Germinal center (tissue), 1 donor: ENCODE results near the gene PCDHGA4.
"Not testable (repeated sequence)": the region's sequence is repeated elsewhere in the genome, so short reads cannot be mapped to it uniquely, and the experiment has no call there.

Source experiments
- DNase-seq: peaks from one replicate; pipeline ENCODE4 v3.0.0; 2012; ENCODE audit warnings: mixed read lengths, low spot score

The PCDHGA4 gene

DNA sequence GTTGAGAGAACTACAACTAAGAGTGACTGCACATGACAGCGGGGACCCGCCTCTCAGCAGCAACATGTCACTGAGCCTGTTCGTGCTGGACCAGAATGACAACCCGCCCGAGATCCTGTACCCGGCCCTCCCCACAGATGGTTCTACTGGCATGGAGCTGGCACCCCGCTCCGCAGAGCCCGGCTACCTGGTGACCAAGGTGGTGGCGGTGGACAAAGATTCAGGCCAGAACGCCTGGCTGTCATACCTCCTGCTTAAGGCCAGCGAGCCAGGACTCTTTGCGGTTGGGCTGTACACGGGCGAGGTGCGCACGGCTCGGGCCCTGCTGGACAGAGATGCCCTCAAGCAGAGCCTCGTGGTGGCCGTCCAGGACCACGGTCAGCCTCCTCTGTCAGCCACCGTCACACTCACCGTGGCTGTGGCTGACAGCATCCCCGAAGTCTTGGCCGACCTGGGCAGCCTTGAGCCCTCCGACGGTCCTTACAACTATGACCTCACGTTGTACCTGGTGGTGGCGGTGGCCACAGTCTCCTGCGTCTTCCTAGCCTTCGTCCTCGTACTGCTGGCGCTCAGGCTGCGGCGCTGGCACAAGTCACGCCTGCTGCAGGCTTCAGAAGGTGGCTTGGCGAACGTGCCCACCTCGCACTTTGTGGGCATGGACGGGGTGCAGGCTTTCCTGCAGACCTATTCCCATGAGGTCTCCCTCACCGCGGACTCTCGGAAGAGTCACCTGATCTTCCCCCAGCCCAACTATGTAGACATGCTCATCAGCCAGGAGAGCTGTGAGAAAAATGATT lies 29.8 kb downstream of the PCDHGA4 start:
- no peak for DNase-seq

DNA sequence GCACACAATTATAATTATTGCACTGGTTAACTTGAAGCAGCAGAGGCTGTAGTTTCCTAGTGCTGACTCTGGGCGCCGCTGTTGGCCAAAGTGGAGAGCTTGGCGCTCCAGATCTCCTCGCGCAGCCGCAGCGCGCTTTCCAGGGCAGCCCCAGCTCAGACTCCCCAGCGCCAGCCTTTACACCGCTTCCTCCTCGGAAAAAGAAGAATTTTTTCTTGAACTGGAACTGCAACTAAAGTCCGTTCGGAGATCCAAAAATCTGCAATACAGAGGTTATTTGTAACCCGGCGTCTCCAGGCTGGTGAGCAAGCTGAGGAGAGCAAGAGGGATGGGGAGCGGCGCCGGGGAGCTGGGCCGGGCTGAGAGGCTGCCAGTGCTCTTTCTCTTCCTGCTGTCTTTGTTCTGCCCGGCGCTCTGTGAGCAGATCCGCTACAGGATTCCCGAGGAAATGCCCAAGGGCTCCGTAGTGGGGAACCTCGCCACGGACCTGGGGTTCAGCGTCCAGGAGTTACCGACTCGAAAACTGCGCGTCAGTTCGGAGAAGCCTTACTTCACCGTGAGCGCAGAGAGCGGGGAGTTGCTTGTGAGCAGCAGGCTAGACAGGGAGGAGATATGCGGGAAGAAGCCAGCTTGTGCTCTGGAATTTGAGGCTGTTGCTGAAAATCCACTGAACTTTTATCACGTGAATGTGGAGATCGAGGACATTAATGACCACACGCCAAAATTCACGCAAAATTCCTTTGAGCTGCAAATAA lies 32.9 kb downstream of the PCDHGA4 start, which contains the start of gene PCDHGB4:
TSS of gene PCDHGB4 (plus strand) at position 142 of the 755 bp plus-strand sequence. CDS start at position 329, 187 bp downstream.
- not testable (repeated sequence) for DNase-seq

DNA sequence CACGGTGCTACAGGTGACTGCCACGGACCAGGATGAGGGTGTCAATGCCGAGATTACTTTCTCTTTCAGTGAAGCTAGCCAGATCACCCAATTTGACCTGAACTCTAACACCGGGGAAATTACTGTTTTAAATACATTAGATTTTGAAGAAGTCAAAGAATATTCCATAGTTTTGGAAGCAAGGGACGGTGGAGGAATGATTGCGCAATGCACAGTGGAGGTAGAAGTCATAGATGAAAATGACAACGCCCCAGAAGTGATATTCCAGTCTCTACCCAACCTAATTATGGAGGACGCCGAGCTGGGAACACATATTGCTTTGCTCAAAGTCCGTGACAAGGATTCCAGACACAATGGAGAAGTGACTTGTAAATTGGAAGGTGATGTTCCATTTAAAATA lies 33.8 kb downstream of the PCDHGA4 start:
- DNase-seq = no peak

DNA sequence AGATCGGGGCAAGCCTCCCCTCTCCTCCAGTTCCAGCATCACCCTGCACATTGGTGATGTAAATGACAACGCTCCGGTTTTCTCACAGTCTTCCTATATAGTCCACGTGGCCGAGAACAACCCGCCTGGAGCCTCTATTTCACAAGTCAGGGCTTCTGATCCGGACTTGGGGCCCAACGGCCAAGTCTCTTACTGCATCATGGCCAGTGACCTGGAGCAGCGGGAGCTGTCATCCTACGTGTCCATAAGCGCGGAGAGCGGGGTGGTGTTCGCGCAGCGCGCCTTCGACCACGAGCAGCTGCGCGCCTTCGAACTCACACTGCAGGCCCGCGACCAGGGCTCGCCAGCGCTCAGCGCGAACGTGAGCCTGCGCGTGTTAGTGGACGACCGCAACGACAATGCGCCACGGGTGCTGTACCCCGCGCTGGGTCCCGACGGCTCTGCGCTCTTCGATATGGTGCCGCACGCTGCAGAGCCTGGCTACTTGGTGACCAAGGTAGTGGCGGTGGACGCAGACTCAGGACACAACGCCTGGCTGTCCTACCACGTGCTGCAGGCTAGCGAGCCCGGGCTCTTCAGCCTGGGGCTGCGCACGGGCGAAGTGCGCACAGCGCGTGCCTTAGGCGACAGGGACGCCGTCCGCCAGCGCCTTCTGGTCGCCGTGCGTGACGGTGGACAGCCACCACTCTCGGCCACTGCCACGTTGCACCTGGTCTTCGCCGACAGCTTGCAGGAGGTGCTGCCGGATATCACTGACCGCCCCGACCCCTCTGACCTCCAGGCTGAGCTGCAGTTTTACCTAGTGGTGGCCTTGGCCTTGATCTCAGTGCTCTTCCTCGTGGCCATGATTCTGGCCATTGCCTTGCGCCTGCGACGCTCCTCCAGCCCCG lies 34.6 kb downstream of the PCDHGA4 start:
- no peak for DNase-seq

DNA sequence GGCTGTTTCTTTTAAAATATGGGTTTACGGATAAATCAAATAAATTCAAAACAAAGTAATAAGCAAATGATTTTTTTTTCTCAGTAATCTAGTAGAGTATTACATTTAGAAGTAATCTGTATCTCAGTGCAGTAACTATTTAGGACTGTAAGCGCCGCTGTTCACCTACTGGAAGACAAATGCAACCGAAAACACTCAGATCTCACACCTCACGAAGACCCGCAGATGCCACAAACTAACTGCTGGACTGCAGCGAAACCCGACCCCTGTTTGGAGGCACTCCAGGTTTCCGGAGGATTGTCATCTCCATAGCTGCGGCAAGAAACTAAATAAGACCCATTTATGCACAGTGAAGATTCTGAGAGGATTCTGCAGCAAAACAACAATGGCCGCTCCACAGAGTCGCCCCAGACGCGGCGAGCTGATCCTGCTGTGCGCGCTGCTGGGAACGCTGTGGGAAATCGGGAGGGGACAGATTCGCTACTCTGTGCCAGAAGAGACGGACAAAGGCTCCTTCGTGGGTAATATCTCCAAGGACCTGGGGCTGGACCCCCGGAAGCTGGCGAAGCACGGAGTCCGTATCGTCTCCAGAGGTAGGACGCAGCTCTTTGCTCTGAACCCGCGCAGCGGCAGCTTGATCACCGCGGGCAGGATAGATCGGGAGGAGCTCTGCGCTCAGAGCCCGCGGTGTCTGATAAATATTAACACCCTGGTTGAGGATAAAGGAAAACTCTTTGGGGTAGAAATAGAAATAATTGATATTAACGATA lies 37.8 kb downstream of the PCDHGA4 start, which contains the start of gene PCDHGA8:
TSS of gene PCDHGA8 (plus strand) at position 205 of the 770 bp plus-strand sequence. CDS start at position 386, 181 bp downstream.
- peak; percentile 35 for DNase-seq

DNA sequence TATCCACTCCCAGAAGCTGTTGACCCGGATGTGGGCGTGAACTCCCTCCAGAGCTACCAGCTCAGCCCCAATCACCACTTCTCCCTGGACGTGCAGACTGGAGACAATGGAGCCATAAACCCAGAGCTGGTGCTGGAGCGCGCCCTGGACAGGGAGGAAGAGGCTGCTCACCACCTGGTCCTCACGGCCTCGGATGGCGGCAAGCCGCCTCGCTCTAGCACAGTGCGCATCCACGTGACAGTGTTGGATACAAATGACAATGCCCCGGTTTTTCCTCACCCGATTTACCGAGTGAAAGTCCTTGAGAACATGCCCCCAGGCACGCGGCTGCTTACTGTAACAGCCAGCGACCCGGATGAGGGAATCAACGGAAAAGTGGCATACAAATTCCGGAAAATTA lies 38.4 kb downstream of the PCDHGA4 start:
- no peak for DNase-seq

DNA sequence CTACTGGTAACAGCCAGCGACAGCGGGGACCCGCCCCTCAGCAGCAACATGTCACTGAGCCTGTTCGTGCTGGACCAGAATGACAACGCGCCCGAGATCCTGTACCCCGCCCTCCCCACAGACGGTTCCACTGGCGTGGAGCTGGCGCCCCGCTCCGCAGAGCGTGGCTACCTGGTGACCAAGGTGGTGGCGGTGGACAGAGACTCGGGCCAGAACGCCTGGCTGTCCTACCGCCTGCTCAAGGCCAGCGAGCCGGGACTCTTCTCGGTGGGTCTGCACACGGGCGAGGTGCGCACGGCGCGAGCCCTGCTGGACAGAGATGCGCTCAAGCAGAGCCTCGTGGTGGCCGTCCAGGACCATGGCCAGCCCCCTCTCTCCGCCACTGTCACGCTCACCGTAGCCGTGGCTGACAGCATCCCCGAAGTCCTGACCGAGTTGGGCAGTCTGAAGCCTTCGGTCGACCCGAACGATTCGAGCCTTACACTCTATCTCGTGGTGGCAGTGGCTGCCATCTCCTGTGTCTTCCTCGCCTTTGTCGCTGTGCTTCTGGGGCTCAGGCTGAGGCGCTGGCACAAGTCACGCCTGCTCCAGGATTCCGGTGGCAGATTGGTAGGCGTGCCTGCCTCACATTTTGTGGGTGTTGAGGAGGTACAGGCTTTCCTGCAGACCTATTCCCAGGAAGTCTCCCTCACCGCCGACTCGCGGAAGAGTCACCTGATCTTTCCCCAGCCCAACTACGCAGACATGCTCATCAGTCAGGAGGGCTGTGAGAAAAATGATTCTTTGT lies 39.8 kb downstream of the PCDHGA4 start:
- not testable (repeated sequence) for DNase-seq

DNA sequence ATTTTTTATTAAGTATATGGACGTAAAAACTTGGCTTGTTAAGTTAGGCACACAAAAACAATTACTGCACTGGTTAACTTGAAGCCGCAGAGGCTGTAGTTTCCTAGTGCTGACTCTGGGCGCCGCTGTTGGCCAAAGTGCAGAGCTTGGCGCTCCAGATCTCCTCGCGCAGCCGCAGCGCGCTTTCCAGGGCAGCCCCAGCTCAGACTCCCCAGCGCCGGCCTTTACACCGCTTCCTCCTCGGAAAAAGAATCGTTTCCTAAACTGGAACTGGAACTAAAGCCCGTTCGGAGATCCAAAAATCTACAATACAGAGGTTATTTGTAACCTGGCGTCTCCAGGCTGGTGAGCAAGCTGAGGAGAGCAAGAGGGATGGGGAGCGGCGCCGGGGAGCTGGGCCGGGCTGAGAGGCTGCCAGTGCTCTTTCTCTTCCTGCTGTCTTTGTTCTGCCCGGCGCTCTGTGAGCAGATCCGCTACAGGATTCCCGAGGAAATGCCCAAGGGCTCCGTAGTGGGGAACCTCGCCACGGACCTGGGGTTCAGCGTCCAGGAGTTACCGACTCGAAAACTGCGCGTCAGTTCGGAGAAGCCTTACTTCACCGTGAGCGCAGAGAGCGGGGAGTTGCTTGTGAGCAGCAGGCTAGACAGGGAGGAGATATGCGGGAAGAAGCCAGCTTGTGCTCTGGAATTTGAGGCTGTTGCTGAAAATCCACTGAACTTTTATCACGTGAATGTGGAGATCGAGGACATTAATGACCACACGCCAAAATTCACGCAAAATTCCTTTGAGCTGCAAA lies 43.1 kb downstream of the PCDHGA4 start, which contains the start of gene PCDHGB5:
TSS of gene PCDHGB5 (plus strand) at position 192 of the 796 bp plus-strand sequence. CDS start at position 373, 181 bp downstream.
- peak; percentile 50 for DNase-seq

DNA sequence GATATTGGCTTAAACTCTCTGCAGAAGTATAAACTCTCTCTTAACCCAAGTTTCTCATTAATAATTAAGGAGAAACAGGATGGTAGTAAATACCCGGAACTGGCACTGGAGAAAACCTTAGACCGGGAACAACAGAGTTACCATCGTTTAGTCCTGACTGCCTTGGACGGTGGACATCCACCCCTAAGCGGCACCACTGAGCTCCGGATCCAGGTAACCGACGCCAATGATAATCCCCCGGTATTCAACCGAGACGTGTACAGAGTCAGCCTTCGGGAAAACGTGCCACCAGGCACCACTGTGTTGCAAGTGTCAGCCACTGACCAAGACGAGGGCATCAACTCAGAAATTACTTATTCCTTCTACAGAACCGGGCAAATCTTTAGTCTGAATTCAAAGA lies 43.8 kb downstream of the PCDHGA4 start:
- no peak for DNase-seq

DNA sequence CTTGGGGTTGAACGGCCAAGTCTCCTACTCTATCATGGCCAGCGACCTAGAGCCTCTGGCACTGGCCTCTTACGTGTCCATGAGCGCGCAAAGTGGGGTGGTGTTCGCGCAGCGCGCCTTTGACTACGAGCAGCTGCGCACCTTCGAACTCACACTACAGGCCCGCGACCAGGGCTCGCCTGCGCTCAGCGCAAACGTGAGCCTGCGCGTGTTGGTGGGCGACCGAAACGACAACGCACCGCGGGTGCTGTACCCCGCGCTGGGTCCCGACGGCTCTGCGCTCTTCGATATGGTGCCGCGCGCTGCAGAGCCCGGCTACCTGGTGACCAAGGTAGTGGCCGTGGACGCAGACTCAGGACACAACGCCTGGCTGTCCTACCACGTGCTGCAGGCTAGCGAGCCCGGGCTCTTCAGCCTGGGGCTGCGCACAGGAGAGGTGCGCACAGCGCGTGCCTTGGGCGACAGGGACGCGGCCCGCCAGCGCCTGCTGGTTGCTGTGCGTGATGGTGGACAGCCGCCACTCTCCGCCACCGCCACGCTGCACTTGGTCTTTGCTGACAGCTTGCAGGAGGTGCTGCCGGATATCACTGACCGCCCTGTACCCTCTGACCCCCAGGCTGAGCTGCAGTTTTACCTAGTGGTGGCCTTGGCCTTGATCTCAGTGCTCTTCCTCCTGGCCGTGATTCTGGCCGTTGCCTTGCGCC lies 44.9 kb downstream of the PCDHGA4 start:
- DNase-seq = no peak

DNA sequence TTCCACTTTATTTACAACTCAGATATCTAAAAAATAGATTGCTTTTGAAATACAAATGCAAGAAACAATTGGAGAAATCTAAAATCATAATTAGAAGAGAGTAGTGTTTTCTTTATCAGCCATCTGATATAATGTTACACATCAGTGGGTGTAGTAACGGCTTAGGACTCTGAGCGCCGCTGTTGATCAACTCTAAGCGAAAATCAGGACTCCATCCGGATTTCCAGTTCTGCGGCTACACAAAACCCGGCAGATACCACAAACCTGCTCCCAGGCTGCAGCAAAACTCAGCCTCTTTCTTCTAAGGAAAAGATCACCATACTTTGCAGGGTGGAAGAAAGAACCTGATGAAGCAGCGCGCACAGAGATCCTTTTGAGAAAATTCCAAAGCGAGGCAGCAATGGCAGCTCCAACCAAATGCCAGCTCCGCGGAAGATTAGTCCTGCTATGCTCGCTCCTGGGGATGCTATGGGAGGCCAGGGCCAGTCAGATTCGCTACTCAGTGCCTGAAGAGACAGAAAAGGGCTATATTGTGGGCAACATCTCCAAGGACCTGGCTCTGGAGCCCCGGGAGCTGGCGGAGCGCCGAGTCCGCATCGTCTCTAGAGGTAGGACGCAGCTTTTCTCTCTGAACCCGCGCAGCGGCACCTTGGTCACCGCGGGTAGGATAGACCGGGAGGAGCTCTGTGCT lies 47.9 kb downstream of the PCDHGA4 start, which contains the start of gene PCDHGA9:
TSS of gene PCDHGA9 (plus strand) at position 226 of the 691 bp plus-strand sequence. CDS start at position 401, 175 bp downstream.
- peak; percentile 67 for DNase-seq

DNA sequence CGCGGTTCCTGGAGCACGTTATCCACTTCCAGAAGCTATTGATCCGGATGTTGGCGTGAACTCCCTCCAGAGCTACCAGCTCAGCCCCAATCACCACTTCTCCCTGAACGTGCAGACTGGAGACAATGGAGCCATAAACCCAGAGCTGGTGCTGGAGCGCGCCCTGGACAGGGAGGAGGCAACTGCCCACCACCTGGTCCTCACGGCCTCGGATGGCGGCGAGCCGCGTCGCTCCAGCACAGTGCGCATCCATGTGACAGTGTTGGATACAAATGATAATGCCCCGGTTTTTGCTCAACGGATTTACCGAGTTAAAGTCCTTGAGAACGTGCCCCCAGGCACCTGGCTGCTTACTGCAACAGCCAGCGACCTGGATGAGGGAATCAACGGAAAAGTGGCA lies 48.6 kb downstream of the PCDHGA4 start:
- no peak for DNase-seq
